Measurements from ENCODE around the gene RPP25L. TPM values are rescaled to one million over a fixed set of nuclear protein-coding genes. Genes with fewer than 3 reads are reported as not detected.

Gene RPP25L
- total RNA-seq, 1 experiment from 2014 or later, result 25.0 TPM

- intact Hi-C loops (cut with micrococcal nuclease), result no loop called here
- Histone ChIP-seq H3K4me1 (ENCODE audit: insufficient read depth, low read length) (no peaks in the 10 kb centered on the region), H3K79me2 (ENCODE audit: low read length) (no peaks in the 10 kb centered on the region), H3F3A (ENCODE audit: low read length, unreplicated experiment) (no peaks in the 10 kb centered on the region), H3K4me2 (ENCODE audit: low read length) (no peak overlapping the region), H3K27ac (ENCODE audit: low read length) (no peak overlapping the region), H3K36me3 (ENCODE audit: low read depth, low read length) (no peaks in the 10 kb centered on the region), H3K4me3 (ENCODE audit: low read length) (no peak overlapping the region), H2AFZ (ENCODE audit: low read length) (no peak overlapping the region), H3K9me2 (replicated peaks; ENCODE audit: low read length) (no peaks in the 10 kb centered on the region), H3K9ac (ENCODE audit: low read length) (no peak overlapping the region), H3K9me3 (ENCODE audit: low read length) (no peaks in the 10 kb centered on the region), H4K20me1 (ENCODE audit: low read length) (no peaks in the 10 kb centered on the region), H3K27me3 (ENCODE audit: low read length) (peaks cover 17% of the 10 kb centered on the region)
- TF ChIP-seq EZH2phosphoT487 (IDR thresholded peaks at IDR 0.05; ENCODE audit: borderline replicate concordance, low read length) (no peak), CTCF (conservative IDR thresholded peaks at IDR 0.05; ENCODE audit: low read depth, low read length) (no peak), EZH2 (IDR thresholded peaks at IDR 0.05; ENCODE audit: low read length, unreplicated experiment) (no peak)
- no TSS peak for BruUV-seq (replicated peaks)
- DNase-seq (no peak), ATAC-seq (no peak)
- ChIA-PET CTCF (no interaction called here), POLR2A (ENCODE audit: unreplicated experiment) (interaction anchor here (0.6 kb wide), 1 partner anchor 12 kb away, joined by 3 read pairs; no protein-coding TSS in a partner anchor)
Observed at GRCh38 chr9:34582787-34583186, 29.1 kb downstream of the RPP25L start.

- H3K9ac ChIP-seq (ENCODE audit: low read length), result no peak overlapping the region
- no peak overlapping the region for H3K27ac ChIP-seq (ENCODE audit: low read length)
- intact Hi-C loops (cut with micrococcal nuclease), result no loop called here
- H2AFZ ChIP-seq (ENCODE audit: low read length), result no peak overlapping the region
- no peak overlapping the region for H3K4me2 ChIP-seq (ENCODE audit: low read length)
- no TSS peak for BruUV-seq (replicated peaks)
- H3K9me2 ChIP-seq (replicated peaks; ENCODE audit: low read length), result no peaks in the 10 kb centered on the region
- TF ChIP-seq EZH2 (IDR thresholded peaks at IDR 0.05; ENCODE audit: low read length, unreplicated experiment) (no peak), CTCF (conservative IDR thresholded peaks at IDR 0.05; ENCODE audit: low read depth, low read length) (no peak), EZH2phosphoT487 (IDR thresholded peaks at IDR 0.05; ENCODE audit: borderline replicate concordance, low read length) (no peak)
- H4K20me1 ChIP-seq (ENCODE audit: low read length), result no peaks in the 10 kb centered on the region
- POLR2A ChIA-PET (ENCODE audit: unreplicated experiment), result no interaction called here
- no peaks in the 10 kb centered on the region for H3K4me1 ChIP-seq (ENCODE audit: insufficient read depth, low read length)
- H3K27me3 ChIP-seq (ENCODE audit: low read length), result peaks cover 2% of the 10 kb centered on the region
- CTCF ChIA-PET, result no interaction called here
- H3F3A ChIP-seq (ENCODE audit: low read length, unreplicated experiment), result no peaks in the 10 kb centered on the region
- H3K4me3 ChIP-seq (ENCODE audit: low read length), result no peak overlapping the region
- DNase-seq, result no peak
- no peak for ATAC-seq
- no peaks in the 10 kb centered on the region for H3K79me2 ChIP-seq (ENCODE audit: low read length)
- no peaks in the 10 kb centered on the region for H3K36me3 ChIP-seq (ENCODE audit: low read depth, low read length)
- H3K9me3 ChIP-seq (ENCODE audit: low read length), result no peaks in the 10 kb centered on the region
Observed at GRCh38 chr9:34581318-34581717, 30.6 kb downstream of the RPP25L start.

GRCh38 chr9:34580358-34580757 lies 31.5 kb downstream of the RPP25L start:
- CTCF ChIA-PET, result no interaction called here

More at GRCh38 chr9:34580358-34580757, 31.5 kb downstream of the RPP25L start:
- Histone ChIP-seq H3K9me3 (ENCODE audit: low read length) (no peaks in the 10 kb centered on the region), H3K9ac (ENCODE audit: low read length) (no peak overlapping the region), H3K27me3 (ENCODE audit: low read length) (no peaks in the 10 kb centered on the region; the same call in 1 of the 2 replicates), H3K9me2 (replicated peaks; ENCODE audit: low read length) (no peaks in the 10 kb centered on the region), H3F3A (ENCODE audit: low read length, unreplicated experiment) (no peaks in the 10 kb centered on the region), H3K4me2 (ENCODE audit: low read length) (no peak overlapping the region), H4K20me1 (ENCODE audit: low read length) (no peaks in the 10 kb centered on the region), H3K27ac (ENCODE audit: low read length) (no peak overlapping the region), H3K4me3 (ENCODE audit: low read length) (no peak overlapping the region), H3K36me3 (ENCODE audit: low read depth, low read length) (no peaks in the 10 kb centered on the region), H2AFZ (ENCODE audit: low read length) (no peak overlapping the region), H3K4me1 (ENCODE audit: insufficient read depth, low read length) (no peaks in the 10 kb centered on the region), H3K79me2 (ENCODE audit: low read length) (no peaks in the 10 kb centered on the region)
- BruUV-seq (replicated peaks), result no TSS peak
- no peak for ATAC-seq
- DNase-seq, result no peak
- POLR2A ChIA-PET (ENCODE audit: unreplicated experiment), result no interaction called here
- intact Hi-C loops (cut with micrococcal nuclease), result no loop called here
- TF ChIP-seq EZH2 (IDR thresholded peaks at IDR 0.05; ENCODE audit: low read length, unreplicated experiment) (no peak), EZH2phosphoT487 (IDR thresholded peaks at IDR 0.05; ENCODE audit: borderline replicate concordance, low read length) (no peak), CTCF (conservative IDR thresholded peaks at IDR 0.05; ENCODE audit: low read depth, low read length) (no peak)
